ENCODE data around the gene SPG7. TPM values are rescaled to one million over a fixed set of nuclear protein-coding genes. Genes with fewer than 3 reads are reported as not detected.
"Not testable (repeated sequence)": the region's sequence is repeated elsewhere in the genome, so short reads cannot be mapped to it uniquely, and the experiment has no call there.

SPG7 gene
- total RNA-seq, 1 experiment from 2014 or later = 94.2 TPM

GRCh38 chr16:89561142-89561883, 53.1 kb downstream of the SPG7 start:
- no peak for DNase-seq (ENCODE audit: extremely low read depth, low read depth)

- DNase-seq (ENCODE audit: extremely low read depth, low read depth) = no peak
Observed at GRCh38 chr16:89561884-89562599, 53.8 kb downstream of the SPG7 start.

GRCh38 chr16:89562939-89563338, 54.7 kb downstream of the SPG7 start:
- no peak for DNase-seq (ENCODE audit: extremely low read depth, low read depth)

GRCh38 chr16:89563639-89564392, 55.6 kb downstream of the SPG7 start:
- DNase-seq (ENCODE audit: extremely low read depth, low read depth) = no peak

- no peak for DNase-seq (ENCODE audit: extremely low read depth, low read depth)
Observed at GRCh38 chr16:89564476-89565255, 56.5 kb downstream of the SPG7 start.

GRCh38 chr16:89565256-89565505, 57.0 kb downstream of the SPG7 start:
- peak; percentile 60 for DNase-seq (ENCODE audit: extremely low read depth, low read depth)

- DNase-seq (ENCODE audit: extremely low read depth, low read depth) = no peak
Observed at GRCh38 chr16:89565506-89566372, 57.5 kb downstream of the SPG7 start.

- no peak for DNase-seq (ENCODE audit: extremely low read depth, low read depth)
Observed at GRCh38 chr16:89567656-89568594, 59.7 kb downstream of the SPG7 start.

- DNase-seq (ENCODE audit: extremely low read depth, low read depth) = no peak
Observed at GRCh38 chr16:89569506-89570341, 61.5 kb downstream of the SPG7 start.

- no peak for DNase-seq (ENCODE audit: extremely low read depth, low read depth)
Observed at GRCh38 chr16:89570342-89570923, 62.2 kb downstream of the SPG7 start.

- DNase-seq (ENCODE audit: extremely low read depth, low read depth) = not testable (repeated sequence)
Observed at GRCh38 chr16:89570983-89571598, 62.9 kb downstream of the SPG7 start.

GRCh38 chr16:89571636-89572035, 63.4 kb downstream of the SPG7 start:
- DNase-seq (ENCODE audit: extremely low read depth, low read depth) = no peak

- no peak for DNase-seq (ENCODE audit: extremely low read depth, low read depth)
Observed at GRCh38 chr16:89572073-89572484, 63.9 kb downstream of the SPG7 start.

- DNase-seq (ENCODE audit: extremely low read depth, low read depth) = no peak
Observed at GRCh38 chr16:89572485-89573205, 64.4 kb downstream of the SPG7 start.

GRCh38 chr16:89573826-89574680, 65.8 kb downstream of the SPG7 start:
- no peak for DNase-seq (ENCODE audit: extremely low read depth, low read depth)
